Ovary (tissue), 3 donors: Measurements from ENCODE around the gene PROSER1.

Source experiments
- CTCF ChIP-seq, 3 donors: fragments of 450-650 bp in 2 of 3; fragments of 200-600 bp in 1 of 3; IDR thresholded peaks; one replicate each; pipeline versions ENCODE4 v1.5.1 to v1.8.0; 2016 to 2022; ENCODE audit warnings: antibody characterized with exemption in 3 of 3, mild to moderate bottlenecking in 1 of 3
- POLR2A ChIP-seq: fragments of 450-650 bp; IDR thresholded peaks from one replicate; pipeline ENCODE4 v1.6.1; 2017; ENCODE audit warnings: antibody characterized with exemption, mild to moderate bottlenecking, moderate library complexity
- donor health status: DM: no; HTN: no; CAD: no.

- TF ChIP-seq CTCF (IDR thresholded peaks at IDR 0.05): no peak
- TF ChIP-seq POLR2A: no peak
Observed at GRCh38 chr13:39032150-39032549, 5.7 kb downstream of the PROSER1 start.
